GM12878 (cell line): ENCODE measurements around the gene KCNE4.

Experiments
- CREB1 ChIP-seq: IDR thresholded peaks from 2 replicates; pipeline ENCODE4 v1.6.1; 2012; ENCODE audit warnings: low read depth, mild to moderate bottlenecking, inconsistent platforms
- CREM ChIP-seq: IDR thresholded peaks from 2 replicates; pipeline ENCODE4 v1.6.1; 2014; ENCODE audit warnings: antibody characterized with exemption, low read depth
- CTCF ChIP-seq, 3 experiments: IDR thresholded peaks in 2 of 3; conservative IDR thresholded peaks in 1 of 3; 2 replicates each; pipeline ENCODE4 v1.5.1; 2011; ENCODE audit warnings: low read depth in 3 of 3, low read length in 3 of 3, mild to moderate bottlenecking in 3 of 3, control low read depth in 2 of 3, moderate library complexity in 2 of 3, inconsistent platforms in 1 of 3, mixed read lengths in 1 of 3; ENCODE audit not compliant: control insufficient read depth in 2 of 3, insufficient read depth in 1 of 3; ENCODE audit errors: extremely low read depth in 1 of 3
- E2F4 ChIP-seq: IDR thresholded peaks from 2 replicates; pipeline ENCODE4 v1.6.1; 2012; ENCODE audit warnings: low read depth, low read length, improper control_type of control experiment
- MAX ChIP-seq: IDR thresholded peaks from 2 replicates; pipeline ENCODE4 v1.6.1; 2012; ENCODE audit warnings: low read depth, low read length, improper control_type of control experiment
- MYC ChIP-seq: IDR thresholded peaks from 2 replicates; pipeline ENCODE4 v1.6.1; 2011; ENCODE audit warnings: mild to moderate bottlenecking, low read length, moderate library complexity, inconsistent platforms; ENCODE audit not compliant: insufficient read depth, insufficient replicate concordance, insufficient read length, severe bottlenecking
- NFIC ChIP-seq: IDR thresholded peaks from 2 replicates; pipeline ENCODE4 v1.6.1; 2012; ENCODE audit warnings: low read depth, mild to moderate bottlenecking, inconsistent platforms, low read length, moderate library complexity
- POLR2AphosphoS5 ChIP-seq: IDR thresholded peaks from 2 replicates; pipeline ENCODE4 v1.6.1; 2011; ENCODE audit warnings: mild to moderate bottlenecking, low read length, inconsistent platforms
- RAD21 ChIP-seq: IDR thresholded peaks from 2 replicates; pipeline ENCODE4 v1.6.1; 2011; ENCODE audit warnings: mild to moderate bottlenecking, low read depth, low read length, moderate library complexity; ENCODE audit not compliant: insufficient read depth
- TCF12 ChIP-seq: IDR thresholded peaks from 2 replicates; pipeline ENCODE4 v1.6.1; 2011; ENCODE audit warnings: low read depth, mild to moderate bottlenecking, low read length
- ZBTB33 ChIP-seq: fragments of 450-650 bp; IDR thresholded peaks from 2 replicates; pipeline ENCODE4 v1.6.1; 2017; ENCODE audit warnings: mild to moderate bottlenecking

- TF ChIP-seq POLR2AphosphoS5 (no peak), RAD21 (no peak), CTCF (IDR thresholded peaks at IDR 0.05 in 2 of 3, conservative IDR thresholded peaks at IDR 0.05 in 1 of 3; ENCODE audit: control insufficient read depth in 2 of 3, extremely low read depth in 1 of 3, insufficient read depth in 1 of 3, low read depth in 3 of 3, low read length in 3 of 3) (no peak), CREM (no peak), ZBTB33 (no peak), MAX (no peak), E2F4 (no peak), NFIC (no peak), TCF12 (no peak), MYC (no peak), CREB1 (no peak)
These were observed 48.8 kb upstream of the KCNE4 start for GRCh38 chr2:223003191-223003590.
